ENCODE data around the gene SPESP1.
"Not testable (repeated sequence)": the region's sequence is repeated elsewhere in the genome, so short reads cannot be mapped to it uniquely, and the experiment has no call there.

Gene SPESP1

GRCh38 chr15:68934341-68934740 lies 4.0 kb downstream of the SPESP1 start:
- peaks cover 14% of the 10 kb centered on the region for H3K27me3 Mint-ChIP-seq
- H3K36me3 Mint-ChIP-seq: no peaks in the 10 kb centered on the region
- no peak overlapping the region for H3K27ac Mint-ChIP-seq
- no peak overlapping the region for H3K4me3 Mint-ChIP-seq
- H3K9me3 Mint-ChIP-seq: peaks cover 5% of the 10 kb centered on the region
- H3K4me1 Mint-ChIP-seq: no peaks in the 10 kb centered on the region
- ATAC-seq: no peak

- H3K36me3 Mint-ChIP-seq: no peaks in the 10 kb centered on the region
- no peak overlapping the region for H3K27ac Mint-ChIP-seq
- no peaks in the 10 kb centered on the region for H3K4me1 Mint-ChIP-seq
- H3K27me3 Mint-ChIP-seq: peaks cover 4% of the 10 kb centered on the region
- H3K9me3 Mint-ChIP-seq: no peaks in the 10 kb centered on the region
- H3K4me3 Mint-ChIP-seq: no peak overlapping the region
- ATAC-seq: no peak
These were observed 5.1 kb downstream of the SPESP1 start for GRCh38 chr15:68935400-68935937.

- Mint-ChIP-seq H3K9me3 (peaks cover 2% of the 10 kb centered on the region), H3K27me3 (peaks cover 13% of the 10 kb centered on the region), H3K27ac (no peak overlapping the region), H3K4me1 (no peaks in the 10 kb centered on the region), H3K4me3 (no peak overlapping the region), H3K36me3 (no peaks in the 10 kb centered on the region)
- ATAC-seq: no peak
These were observed 9.2 kb downstream of the SPESP1 start for GRCh38 chr15:68939501-68939900.

GRCh38 chr15:68951813-68952212 lies 21.5 kb downstream of the SPESP1 start:
- H3K36me3 Mint-ChIP-seq: no peaks in the 10 kb centered on the region
- no peak for ATAC-seq
- no peaks in the 10 kb centered on the region for H3K9me3 Mint-ChIP-seq

GRCh38 chr15:68957696-68958095 lies 27.4 kb downstream of the SPESP1 start:
- ATAC-seq: no peak
- H3K36me3 Mint-ChIP-seq: no peaks in the 10 kb centered on the region
- H3K9me3 Mint-ChIP-seq: peaks cover 7% of the 10 kb centered on the region
- H3K4me3 Mint-ChIP-seq: no peak overlapping the region
- no peaks in the 10 kb centered on the region for H3K4me1 Mint-ChIP-seq
- peaks cover 54% of the 10 kb centered on the region for H3K27me3 Mint-ChIP-seq
- H3K27ac Mint-ChIP-seq: no peak overlapping the region

More at GRCh38 chr15:68951813-68952212, 21.5 kb downstream of the SPESP1 start:
- H3K27me3 Mint-ChIP-seq: peaks cover 21% of the 10 kb centered on the region
- no peak overlapping the region for H3K4me3 Mint-ChIP-seq
- no peak overlapping the region for H3K27ac Mint-ChIP-seq
- no peaks in the 10 kb centered on the region for H3K4me1 Mint-ChIP-seq

GRCh38 chr15:68958597-68958996 lies 28.3 kb downstream of the SPESP1 start:
- Mint-ChIP-seq H3K9me3 (peaks cover 7% of the 10 kb centered on the region), H3K4me1 (no peaks in the 10 kb centered on the region), H3K27me3 (peaks cover 63% of the 10 kb centered on the region), H3K4me3 (no peak overlapping the region), H3K36me3 (no peaks in the 10 kb centered on the region), H3K27ac (no peak overlapping the region)
- ATAC-seq: no peak

GRCh38 chr15:68962465-68962864 lies 32.1 kb downstream of the SPESP1 start:
- Mint-ChIP-seq H3K27me3 (peaks cover 52% of the 10 kb centered on the region), H3K4me1 (no peaks in the 10 kb centered on the region), H3K27ac (no peak overlapping the region), H3K36me3 (no peaks in the 10 kb centered on the region), H3K4me3 (no peak overlapping the region), H3K9me3 (peaks cover 10% of the 10 kb centered on the region)
- no peak for ATAC-seq

GRCh38 chr15:68963719-68964118 lies 33.4 kb downstream of the SPESP1 start:
- H3K27me3 Mint-ChIP-seq: peaks cover 48% of the 10 kb centered on the region
- not testable (repeated sequence) for H3K4me3 Mint-ChIP-seq, ATAC-seq, H3K4me1 Mint-ChIP-seq, H3K27ac Mint-ChIP-seq, H3K36me3 Mint-ChIP-seq
- peaks cover 13% of the 10 kb centered on the region for H3K9me3 Mint-ChIP-seq

GRCh38 chr15:68966996-68967395 lies 36.7 kb downstream of the SPESP1 start:
- no peak overlapping the region for H3K27ac Mint-ChIP-seq
- H3K9me3 Mint-ChIP-seq: peaks cover 16% of the 10 kb centered on the region

GRCh38 chr15:68967948-68968347 lies 37.6 kb downstream of the SPESP1 start:
- Mint-ChIP-seq H3K9me3 (peaks cover 16% of the 10 kb centered on the region), H3K27me3 (peaks cover 39% of the 10 kb centered on the region)

More at GRCh38 chr15:68966996-68967395, 36.7 kb downstream of the SPESP1 start:
- no peaks in the 10 kb centered on the region for H3K4me1 Mint-ChIP-seq
- H3K36me3 Mint-ChIP-seq: no peaks in the 10 kb centered on the region
- peaks cover 48% of the 10 kb centered on the region for H3K27me3 Mint-ChIP-seq
- ATAC-seq: no peak
- no peak overlapping the region for H3K4me3 Mint-ChIP-seq

GRCh38 chr15:68969298-68969697 lies 39.0 kb downstream of the SPESP1 start:
- peaks cover 16% of the 10 kb centered on the region for H3K9me3 Mint-ChIP-seq
- no peak for ATAC-seq
- H3K4me1 Mint-ChIP-seq: no peaks in the 10 kb centered on the region
- H3K27ac Mint-ChIP-seq: no peak overlapping the region
- H3K4me3 Mint-ChIP-seq: no peak overlapping the region
- no peaks in the 10 kb centered on the region for H3K36me3 Mint-ChIP-seq
- peaks cover 33% of the 10 kb centered on the region for H3K27me3 Mint-ChIP-seq

More at GRCh38 chr15:68967948-68968347, 37.6 kb downstream of the SPESP1 start:
- no peak overlapping the region for H3K4me3 Mint-ChIP-seq
- H3K4me1 Mint-ChIP-seq: no peaks in the 10 kb centered on the region
- no peaks in the 10 kb centered on the region for H3K36me3 Mint-ChIP-seq
- no peak overlapping the region for H3K27ac Mint-ChIP-seq
- ATAC-seq: no peak

GRCh38 chr15:68972201-68973065 lies 42.1 kb downstream of the SPESP1 start:
- Mint-ChIP-seq H3K4me1 (no peaks in the 10 kb centered on the region), H3K4me3 (no peak overlapping the region), H3K9me3 (peaks cover 14% of the 10 kb centered on the region), H3K27ac (no peak overlapping the region), H3K36me3 (no peaks in the 10 kb centered on the region), H3K27me3 (peaks cover 26% of the 10 kb centered on the region)
- ATAC-seq: no peak

- H3K9me3 Mint-ChIP-seq, H3K4me1 Mint-ChIP-seq, ATAC-seq, H3K4me3 Mint-ChIP-seq, H3K36me3 Mint-ChIP-seq, H3K27ac Mint-ChIP-seq, H3K27me3 Mint-ChIP-seq: not testable (repeated sequence)
These were observed 45.4 kb downstream of the SPESP1 start for GRCh38 chr15:68975651-68976160.

GRCh38 chr15:68977426-68977825 lies 47.1 kb downstream of the SPESP1 start:
- H3K9me3 Mint-ChIP-seq, H3K4me3 Mint-ChIP-seq, H3K4me1 Mint-ChIP-seq, H3K27me3 Mint-ChIP-seq, H3K36me3 Mint-ChIP-seq, ATAC-seq, H3K27ac Mint-ChIP-seq: not testable (repeated sequence)

- no peak for ATAC-seq
- H3K27ac Mint-ChIP-seq: no peak overlapping the region
- peaks cover 5% of the 10 kb centered on the region for H3K9me3 Mint-ChIP-seq
- no peaks in the 10 kb centered on the region for H3K36me3 Mint-ChIP-seq
- no peaks in the 10 kb centered on the region for H3K4me1 Mint-ChIP-seq
- peaks cover 9% of the 10 kb centered on the region for H3K27me3 Mint-ChIP-seq
- H3K4me3 Mint-ChIP-seq: no peak overlapping the region
These were observed 48.7 kb downstream of the SPESP1 start for GRCh38 chr15:68979006-68979405.

GRCh38 chr15:68979816-68980215 lies 49.5 kb downstream of the SPESP1 start:
- ATAC-seq: no peak
- peaks cover 5% of the 10 kb centered on the region for H3K9me3 Mint-ChIP-seq
- no peaks in the 10 kb centered on the region for H3K4me1 Mint-ChIP-seq
- H3K4me3 Mint-ChIP-seq: no peak overlapping the region
- H3K27ac Mint-ChIP-seq: no peak overlapping the region
- H3K36me3 Mint-ChIP-seq: no peaks in the 10 kb centered on the region
- peaks cover 2% of the 10 kb centered on the region for H3K27me3 Mint-ChIP-seq
